NOMO-1 treated with dmso at 0.1 percent for 144 hours (cell line): ENCODE measurements around the gene IQGAP3.

Experiments used
- DNase-seq: peaks from one replicate; lab custom pipeline; 2025; ENCODE audit not compliant: unreplicated experiment; lab: John Stamatoyannopoulos, UW

Gene IQGAP3

GRCh38 chr1:156499194-156499841 lies 73.0 kb downstream of the IQGAP3 start:
- no peak for DNase-seq

GRCh38 chr1:156498432-156499193 lies 73.8 kb downstream of the IQGAP3 start:
- DNase-seq, result no peak

- no peak for DNase-seq
Observed at GRCh38 chr1:156497743-156498431, 74.5 kb downstream of the IQGAP3 start.

- DNase-seq, result no peak
Observed at GRCh38 chr1:156497078-156497742, 75.2 kb downstream of the IQGAP3 start.

GRCh38 chr1:156496211-156496761 lies 76.1 kb downstream of the IQGAP3 start:
- no peak for DNase-seq

- DNase-seq, result no peak
Observed at GRCh38 chr1:156495401-156496140, 76.8 kb downstream of the IQGAP3 start.

GRCh38 chr1:156494309-156494895 lies 78.0 kb downstream of the IQGAP3 start:
- no peak for DNase-seq

GRCh38 chr1:156493742-156494141 lies 78.6 kb downstream of the IQGAP3 start:
- no peak for DNase-seq

GRCh38 chr1:156493154-156493631 lies 79.2 kb downstream of the IQGAP3 start:
- DNase-seq, result peak; percentile 72

GRCh38 chr1:156492591-156493080 lies 79.7 kb downstream of the IQGAP3 start:
- DNase-seq, result peak; percentile 97

GRCh38 chr1:156492013-156492590 lies 80.3 kb downstream of the IQGAP3 start:
- DNase-seq, result no peak

- DNase-seq, result peak; percentile 22
Observed at GRCh38 chr1:156491151-156491949, 81.0 kb downstream of the IQGAP3 start.

- DNase-seq, result no peak
Observed at GRCh38 chr1:156490401-156491032, 81.8 kb downstream of the IQGAP3 start.

- DNase-seq, result no peak
Observed at GRCh38 chr1:156489935-156490293, 82.5 kb downstream of the IQGAP3 start.

GRCh38 chr1:156489166-156489934 lies 83.0 kb downstream of the IQGAP3 start:
- DNase-seq, result peak; percentile 65

GRCh38 chr1:156488566-156489165 lies 83.7 kb downstream of the IQGAP3 start:
- DNase-seq, result no peak

GRCh38 chr1:156487862-156488261 lies 84.5 kb downstream of the IQGAP3 start:
- DNase-seq, result no peak
